Measurements from ENCODE around the gene PARVG. TPM values are rescaled to one million over a fixed set of nuclear protein-coding genes. Genes with fewer than 3 reads are reported as not detected.

Gene PARVG
- total RNA-seq, 1 experiment from 2014 or later = 13.9 TPM

- no peak for DNase-seq (ENCODE audit: low spot score)
- BruUV-seq (replicated peaks) = no TSS peak
- ChIA-PET CTCF (no interaction called here), POLR2A (ENCODE audit: low non-redundant PET) (no interaction called here)
- Histone ChIP-seq H3K36me3 (ENCODE audit: insufficient read depth, low read length, poor library complexity, severe bottlenecking) (no peaks in the 10 kb centered on the region), H3K9me3 (ENCODE audit: low read depth, low read length, poor library complexity, severe bottlenecking) (no peaks in the 10 kb centered on the region), H3K27me3 (replicated peaks; ENCODE audit: insufficient read depth, low read depth, low read length, poor library complexity) (no peaks in the 10 kb centered on the region), H3K4me3 (ENCODE audit: low read depth, low read length, poor library complexity, severe bottlenecking) (no peak overlapping the region), H3K4me1 (ENCODE audit: insufficient read depth, low read length, poor library complexity, severe bottlenecking) (peaks cover 4% of the 10 kb centered on the region), H3K27ac (ENCODE audit: low read depth, low read length, poor library complexity, severe bottlenecking) (no peak overlapping the region)
- intact Hi-C loops (cut with micrococcal nuclease; ENCODE audit: unreplicated experiment) = no loop called here
- TF ChIP-seq CTCF (conservative IDR thresholded peaks at IDR 0.05; ENCODE audit: low read depth, low read length) = no peak
- no peak for TF ChIP-seq EZH2 (IDR thresholded peaks at IDR 0.05; ENCODE audit: borderline replicate concordance, low read depth, low read length, poor library complexity, severe bottlenecking)
These were observed 6.0 kb downstream of the PARVG start for GRCh38 chr22:44186737-44187136.

GRCh38 chr22:44187652-44188230, 7.0 kb downstream of the PARVG start:
- Histone ChIP-seq H3K4me1 (ENCODE audit: insufficient read depth, low read length, poor library complexity, severe bottlenecking) (no peaks in the 10 kb centered on the region), H3K36me3 (ENCODE audit: insufficient read depth, low read length, poor library complexity, severe bottlenecking) (no peaks in the 10 kb centered on the region), H3K9me3 (ENCODE audit: low read depth, low read length, poor library complexity, severe bottlenecking) (no peaks in the 10 kb centered on the region), H3K27me3 (replicated peaks; ENCODE audit: insufficient read depth, low read depth, low read length, poor library complexity) (no peaks in the 10 kb centered on the region), H3K4me3 (ENCODE audit: low read depth, low read length, poor library complexity, severe bottlenecking) (no peak overlapping the region), H3K27ac (ENCODE audit: low read depth, low read length, poor library complexity, severe bottlenecking) (no peak overlapping the region)
- ChIA-PET POLR2A (ENCODE audit: low non-redundant PET) (no interaction called here), CTCF (no interaction called here)
- TF ChIP-seq EZH2 (IDR thresholded peaks at IDR 0.05; ENCODE audit: borderline replicate concordance, low read depth, low read length, poor library complexity, severe bottlenecking) (no peak), CTCF (conservative IDR thresholded peaks at IDR 0.05; ENCODE audit: low read depth, low read length) (no peak)
- intact Hi-C loops (cut with micrococcal nuclease; ENCODE audit: unreplicated experiment) = no loop called here
- no TSS peak for BruUV-seq (replicated peaks)
- DNase-seq (ENCODE audit: low spot score) = no peak

GRCh38 chr22:44188316-44188715, 7.6 kb downstream of the PARVG start:
- CTCF ChIA-PET = no interaction called here

More at GRCh38 chr22:44188316-44188715, 7.6 kb downstream of the PARVG start:
- POLR2A ChIA-PET (ENCODE audit: low non-redundant PET) = no interaction called here
- TF ChIP-seq CTCF (conservative IDR thresholded peaks at IDR 0.05; ENCODE audit: low read depth, low read length) (no peak), EZH2 (IDR thresholded peaks at IDR 0.05; ENCODE audit: borderline replicate concordance, low read depth, low read length, poor library complexity, severe bottlenecking) (no peak)
- intact Hi-C loops (cut with micrococcal nuclease; ENCODE audit: unreplicated experiment) = no loop called here
- Histone ChIP-seq H3K9me3 (ENCODE audit: low read depth, low read length, poor library complexity, severe bottlenecking) (no peaks in the 10 kb centered on the region), H3K4me1 (ENCODE audit: insufficient read depth, low read length, poor library complexity, severe bottlenecking) (no peaks in the 10 kb centered on the region), H3K36me3 (ENCODE audit: insufficient read depth, low read length, poor library complexity, severe bottlenecking) (no peaks in the 10 kb centered on the region), H3K27me3 (replicated peaks; ENCODE audit: insufficient read depth, low read depth, low read length, poor library complexity) (no peaks in the 10 kb centered on the region), H3K4me3 (ENCODE audit: low read depth, low read length, poor library complexity, severe bottlenecking) (no peak overlapping the region), H3K27ac (ENCODE audit: low read depth, low read length, poor library complexity, severe bottlenecking) (no peak overlapping the region)
- BruUV-seq (replicated peaks) = no TSS peak
- no peak for DNase-seq (ENCODE audit: low spot score)

All from A673 (cell line).